K562 (cell line): Measurements from ENCODE around the gene KBTBD6. TPM values are rescaled to one million over a fixed set of nuclear protein-coding genes. Genes with fewer than 3 reads are reported as not detected.

Source experiments
- CBFA2T3 ChIP-seq: fragments of 450-650 bp; IDR thresholded peaks from 2 replicates; pipeline ENCODE4 v1.6.1; 2017
- CHD2 ChIP-seq: IDR thresholded peaks from 2 replicates; pipeline ENCODE4 v1.6.1; 2011; ENCODE audit warnings: low read depth, low read length
- NFIX ChIP-seq: fragments of 250-450 bp; sonication (Bioruptor Pico); IDR thresholded peaks from 2 replicates; pipeline ENCODE4 v1.4.0; 2020; ENCODE audit warnings: low read depth, mild to moderate bottlenecking, moderate library complexity
- NFXL1 ChIP-seq: fragments of 450-650 bp; formaldehyde crosslinking; IDR thresholded peaks from 2 replicates; pipeline ENCODE4 v1.4.0; 2021; ENCODE audit warnings: mild to moderate bottlenecking
- RCOR1 ChIP-seq, 2 experiments: IDR thresholded peaks; 2 replicates each; pipeline ENCODE4 v1.6.1; 2012; ENCODE audit warnings: low read depth in 2 of 2, low read length in 2 of 2, borderline replicate concordance in 1 of 2, improper control_type of control experiment in 1 of 2
- polyA plus RNA-seq, 8 experiments: library from polyadenylated mRNA; depleted of rRNA in 4 of 8; stranded (reverse) in 5 of 8; unstranded in 3 of 8; fragments of >200 nt; fragmentation: Nextera tagmentation in 2 of 8; fragmentation: Illumina TruSeq in 1 of 8; extraction: Ambion mirVana in 2 of 8; extraction: Trizol in 1 of 8; gene quantifications; 2 replicates each; pipeline versions ENCODE4 v1.2.1 to v1.2.3, GENCODE V29; 2011 to 2014; ENCODE audit warnings: inconsistent platforms in 1 of 8, missing spikeins in 1 of 8
- total RNA-seq, 7 experiments: library from RNA; depleted of rRNA in 6 of 7; stranded (reverse); fragments of >200 nt in 6 of 7; fragmentation: Illumina TruSeq in 2 of 7; extraction: Trizol in 2 of 7; gene quantifications; 2 replicates each; pipeline versions ENCODE4 v1.2.1 to v1.2.3, GENCODE V29; 2011 to 2021; ENCODE audit warnings: low replicate concordance in 1 of 7
- TF ChIP-seq, protein P1 (sequence below): fragments of 450-650 bp; IDR thresholded peaks from 2 replicates; pipeline ENCODE4 v1.6.1; 2016; ENCODE audit warnings: mild to moderate bottlenecking
- TF ChIP-seq, protein P2 (sequence below), 2 experiments: IDR thresholded peaks in 1 of 2; conservative IDR thresholded peaks in 1 of 2; 2 replicates each; pipeline ENCODE4 v1.6.1; 2016; ENCODE audit warnings: low read depth in 2 of 2, mild to moderate bottlenecking in 1 of 2, missing compliant biosample characterization in 1 of 2, missing genetic modification characterization in 1 of 2, moderate library complexity in 1 of 2
- TF ChIP-seq, protein P3 (sequence below): fragments of 450-650 bp; formaldehyde crosslinking; conservative IDR thresholded peaks from 2 replicates; pipeline ENCODE4 v1.4.0; 2022; ENCODE audit warnings: mild to moderate bottlenecking, missing genetic modification characterization
- TF ChIP-seq, protein P4 (sequence below): fragments of 200-800 bp; sonication (Bioruptor generic); IDR thresholded peaks from 2 replicates; pipeline ENCODE4 v1.6.1; 2017; ENCODE audit warnings: missing genetic modification characterization, missing compliant biosample characterization

The KBTBD6 gene
- total and polyA plus RNA-seq, 9 of the 15 experiments (the other 6 are each of a cell fraction or from before 2014, with no cell fraction given) = 1.9 to 4.9 (median 3.2) TPM

DNA sequence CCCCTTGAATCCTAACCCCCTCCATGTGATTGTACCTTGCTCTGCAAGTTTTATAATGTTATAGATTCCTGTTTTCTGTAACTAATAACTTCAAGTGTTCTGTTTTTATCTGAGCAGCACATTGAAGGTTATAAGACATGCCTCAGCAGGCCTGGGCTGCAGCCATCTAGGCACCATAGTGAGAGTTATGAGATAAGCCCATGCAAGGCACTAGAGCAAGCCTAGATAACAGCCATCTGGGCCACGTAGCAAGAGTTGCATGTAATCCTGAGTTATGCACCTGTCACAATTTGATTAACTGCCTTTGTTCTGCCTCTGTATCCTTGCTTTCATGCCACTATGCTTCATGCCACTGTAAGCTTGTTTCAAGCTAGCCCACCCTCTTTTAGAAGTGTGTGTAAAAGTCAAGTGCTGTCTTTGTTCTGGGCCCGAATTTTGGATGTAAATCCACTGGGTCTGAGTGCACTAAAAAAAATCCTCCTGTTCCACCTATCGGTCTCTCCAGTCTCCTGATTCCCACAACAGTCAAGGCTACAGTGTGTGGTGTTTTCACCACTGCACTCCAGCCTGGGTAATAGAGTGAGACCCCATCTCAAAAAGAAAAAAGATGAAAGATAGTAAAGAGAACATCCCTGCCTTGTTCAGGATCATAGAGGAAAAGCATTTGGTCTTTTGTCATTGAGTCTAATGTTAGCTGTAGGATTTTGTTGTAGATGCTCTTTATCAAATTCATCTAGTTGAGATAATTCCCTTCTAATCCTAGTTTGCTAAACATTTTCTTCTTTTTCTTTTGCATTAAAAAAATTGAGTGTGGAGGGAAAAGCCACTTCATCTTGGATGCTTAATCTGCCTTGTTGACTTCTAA, 16.0 kb upstream of the KBTBD6 start (continued):
- TF ChIP-seq NFXL1 (CRISPR knock-in tag) (no peak), CHD2 (no peak), NFIX (CRISPR knock-in tag) (no peak), RCOR1 (IDR thresholded peaks at IDR 0.05; ENCODE audit: borderline replicate concordance in 1 of 2, low read depth in 2 of 2, low read length in 2 of 2) (0 out of 4 replicates have a peak, but pooled peaks of 1 of the 2 experiments have one; percentile 8), CBFA2T3 (peak; percentile 75)
- TF ChIP-seq, protein P1, sequence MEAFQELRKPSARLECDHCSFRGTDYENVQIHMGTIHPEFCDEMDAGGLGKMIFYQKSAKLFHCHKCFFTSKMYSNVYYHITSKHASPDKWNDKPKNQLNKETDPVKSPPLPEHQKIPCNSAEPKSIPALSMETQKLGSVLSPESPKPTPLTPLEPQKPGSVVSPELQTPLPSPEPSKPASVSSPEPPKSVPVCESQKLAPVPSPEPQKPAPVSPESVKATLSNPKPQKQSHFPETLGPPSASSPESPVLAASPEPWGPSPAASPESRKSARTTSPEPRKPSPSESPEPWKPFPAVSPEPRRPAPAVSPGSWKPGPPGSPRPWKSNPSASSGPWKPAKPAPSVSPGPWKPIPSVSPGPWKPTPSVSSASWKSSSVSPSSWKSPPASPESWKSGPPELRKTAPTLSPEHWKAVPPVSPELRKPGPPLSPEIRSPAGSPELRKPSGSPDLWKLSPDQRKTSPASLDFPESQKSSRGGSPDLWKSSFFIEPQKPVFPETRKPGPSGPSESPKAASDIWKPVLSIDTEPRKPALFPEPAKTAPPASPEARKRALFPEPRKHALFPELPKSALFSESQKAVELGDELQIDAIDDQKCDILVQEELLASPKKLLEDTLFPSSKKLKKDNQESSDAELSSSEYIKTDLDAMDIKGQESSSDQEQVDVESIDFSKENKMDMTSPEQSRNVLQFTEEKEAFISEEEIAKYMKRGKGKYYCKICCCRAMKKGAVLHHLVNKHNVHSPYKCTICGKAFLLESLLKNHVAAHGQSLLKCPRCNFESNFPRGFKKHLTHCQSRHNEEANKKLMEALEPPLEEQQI = peak; percentile 52; the same call in 1 of the 2 replicates
- TF ChIP-seq, protein P2, sequence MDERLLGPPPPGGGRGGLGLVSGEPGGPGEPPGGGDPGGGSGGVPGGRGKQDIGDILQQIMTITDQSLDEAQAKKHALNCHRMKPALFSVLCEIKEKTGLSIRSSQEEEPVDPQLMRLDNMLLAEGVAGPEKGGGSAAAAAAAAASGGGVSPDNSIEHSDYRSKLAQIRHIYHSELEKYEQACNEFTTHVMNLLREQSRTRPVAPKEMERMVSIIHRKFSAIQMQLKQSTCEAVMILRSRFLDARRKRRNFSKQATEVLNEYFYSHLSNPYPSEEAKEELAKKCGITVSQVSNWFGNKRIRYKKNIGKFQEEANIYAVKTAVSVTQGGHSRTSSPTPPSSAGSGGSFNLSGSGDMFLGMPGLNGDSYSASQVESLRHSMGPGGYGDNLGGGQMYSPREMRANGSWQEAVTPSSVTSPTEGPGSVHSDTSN (CRISPR knock-in tag; IDR thresholded peaks at IDR 0.05; ENCODE audit: low read depth) = no peak
- TF ChIP-seq, protein P2 (tag; conservative IDR thresholded peaks at IDR 0.05; ENCODE audit: low read depth) = peak; percentile 17; the same call in 1 of the 2 replicates
- TF ChIP-seq, protein P3, sequence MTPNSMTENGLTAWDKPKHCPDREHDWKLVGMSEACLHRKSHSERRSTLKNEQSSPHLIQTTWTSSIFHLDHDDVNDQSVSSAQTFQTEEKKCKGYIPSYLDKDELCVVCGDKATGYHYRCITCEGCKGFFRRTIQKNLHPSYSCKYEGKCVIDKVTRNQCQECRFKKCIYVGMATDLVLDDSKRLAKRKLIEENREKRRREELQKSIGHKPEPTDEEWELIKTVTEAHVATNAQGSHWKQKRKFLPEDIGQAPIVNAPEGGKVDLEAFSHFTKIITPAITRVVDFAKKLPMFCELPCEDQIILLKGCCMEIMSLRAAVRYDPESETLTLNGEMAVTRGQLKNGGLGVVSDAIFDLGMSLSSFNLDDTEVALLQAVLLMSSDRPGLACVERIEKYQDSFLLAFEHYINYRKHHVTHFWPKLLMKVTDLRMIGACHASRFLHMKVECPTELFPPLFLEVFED (CRISPR knock-in tag) = no peak
- TF ChIP-seq, protein P4, sequence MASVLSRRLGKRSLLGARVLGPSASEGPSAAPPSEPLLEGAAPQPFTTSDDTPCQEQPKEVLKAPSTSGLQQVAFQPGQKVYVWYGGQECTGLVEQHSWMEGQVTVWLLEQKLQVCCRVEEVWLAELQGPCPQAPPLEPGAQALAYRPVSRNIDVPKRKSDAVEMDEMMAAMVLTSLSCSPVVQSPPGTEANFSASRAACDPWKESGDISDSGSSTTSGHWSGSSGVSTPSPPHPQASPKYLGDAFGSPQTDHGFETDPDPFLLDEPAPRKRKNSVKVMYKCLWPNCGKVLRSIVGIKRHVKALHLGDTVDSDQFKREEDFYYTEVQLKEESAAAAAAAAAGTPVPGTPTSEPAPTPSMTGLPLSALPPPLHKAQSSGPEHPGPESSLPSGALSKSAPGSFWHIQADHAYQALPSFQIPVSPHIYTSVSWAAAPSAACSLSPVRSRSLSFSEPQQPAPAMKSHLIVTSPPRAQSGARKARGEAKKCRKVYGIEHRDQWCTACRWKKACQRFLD (CRISPR knock-in tag) = no peak
